ENCODE results near the gene DAP.

DNA sequence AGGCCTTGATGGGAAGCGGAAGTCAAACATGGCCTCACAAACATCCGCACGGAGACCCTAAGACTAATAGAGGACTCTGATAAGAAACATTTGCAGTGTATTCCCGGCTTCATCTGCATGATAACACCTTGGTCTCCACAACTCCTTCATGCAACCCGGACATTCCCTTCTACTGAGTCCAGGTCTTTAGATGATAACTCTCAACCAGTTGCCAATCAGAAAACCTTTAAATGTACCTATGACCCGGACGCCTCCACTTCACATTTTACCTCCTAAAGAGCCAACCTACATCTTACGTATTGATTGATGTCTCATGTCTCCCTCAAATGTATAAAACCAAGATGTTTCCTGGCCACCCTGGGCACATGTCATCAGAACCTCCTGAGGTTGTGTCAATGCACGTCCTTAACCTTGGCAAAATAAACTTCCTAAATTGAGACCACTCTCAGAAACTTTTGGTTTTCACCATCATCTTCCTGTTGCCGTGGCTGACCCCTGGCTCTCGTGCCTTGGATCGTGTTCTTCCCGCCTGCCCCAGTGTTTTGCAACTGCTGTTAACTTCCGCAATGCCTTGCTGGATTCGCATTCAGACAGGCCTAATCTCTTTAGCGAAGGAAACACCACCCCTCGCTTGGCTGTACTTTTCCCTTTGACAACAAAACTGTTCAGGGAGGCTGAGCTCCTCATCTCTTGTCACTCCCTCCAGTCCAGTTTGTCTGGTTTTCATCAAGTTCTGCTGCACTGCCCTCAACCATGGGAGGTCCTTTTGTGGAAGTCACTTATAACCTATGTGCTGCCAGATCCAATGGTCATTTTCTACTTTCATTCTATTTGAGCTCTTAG lies 1.1 kb upstream of the DAP start:
- no peak for TF ChIP-seq CTCF (conservative IDR thresholded peaks at IDR 0.05; ENCODE audit: low read depth, low read length)
- TF ChIP-seq EZH2 (IDR thresholded peaks at IDR 0.05; ENCODE audit: low read length, unreplicated experiment): no peak
- no peak for TF ChIP-seq EZH2phosphoT487 (IDR thresholded peaks at IDR 0.05; ENCODE audit: borderline replicate concordance, low read length)

Measured in PC-3 (cell line).